H9 (cell line): ENCODE data around the gene SERPINB10. TPM values are rescaled to one million over a fixed set of nuclear protein-coding genes. Genes with fewer than 3 reads are reported as not detected.

Source experiments
- DNase-seq: peaks from one replicate; pipeline ENCODE4 v3.0.0-alpha.2; 2017
- H2AFZ ChIP-seq: one replicate; pipeline ENCODE4 v1.6.1; 2013; ENCODE audit warnings: mild to moderate bottlenecking, low read length, control low read depth, moderate library complexity
- H2AK5ac ChIP-seq: 2 replicates; pipeline ENCODE4 v1.6.1; 2013; ENCODE audit warnings: low read length, control low read depth, mixed read lengths; ENCODE audit not compliant: insufficient read length
- H2BK120ac ChIP-seq: one replicate; pipeline ENCODE4 v1.6.1; 2013; ENCODE audit warnings: low read depth, mild to moderate bottlenecking, low read length, control low read depth, inconsistent platforms; ENCODE audit not compliant: poor library complexity, severe bottlenecking
- H2BK12ac ChIP-seq: 2 replicates; pipeline ENCODE4 v1.6.1; 2013; ENCODE audit warnings: low read length, control low read depth, mixed read lengths, low read depth; ENCODE audit not compliant: insufficient read length
- H2BK15ac ChIP-seq: 2 replicates; pipeline ENCODE4 v1.6.1; 2013; ENCODE audit warnings: low read depth, low read length, control low read depth
- H2BK20ac ChIP-seq: one replicate; pipeline ENCODE4 v1.6.1; 2013; ENCODE audit warnings: low read depth, mild to moderate bottlenecking, low read length, control low read depth, inconsistent platforms; ENCODE audit not compliant: poor library complexity, severe bottlenecking
- H2BK5ac ChIP-seq: 2 replicates; pipeline ENCODE4 v1.6.1; 2013; ENCODE audit warnings: low read length, control low read depth, mixed read lengths; ENCODE audit not compliant: insufficient read length
- H3K14ac ChIP-seq: 2 replicates; pipeline ENCODE4 v1.6.1; 2013; ENCODE audit warnings: low read length, control low read depth; ENCODE audit not compliant: insufficient read depth
- H3K18ac ChIP-seq: 2 replicates; pipeline ENCODE4 v1.6.1; 2013; ENCODE audit warnings: low read depth, mild to moderate bottlenecking, mixed read lengths, low read length, control low read depth; ENCODE audit not compliant: insufficient read length
- H3K23ac ChIP-seq: 2 replicates; pipeline ENCODE4 v1.6.1; 2013; ENCODE audit warnings: low read length, control low read depth, mixed read lengths, low read depth; ENCODE audit not compliant: insufficient read length
- H3K23me2 ChIP-seq: 2 replicates; pipeline ENCODE4 v1.6.1; 2013; ENCODE audit warnings: low read depth, mild to moderate bottlenecking, mixed read lengths, low read length, control low read depth; ENCODE audit not compliant: insufficient read length, poor library complexity, severe bottlenecking
- H3K27ac ChIP-seq: 2 replicates; pipeline ENCODE4 v1.5.1; 2013; ENCODE audit warnings: low read length, control low read depth, mixed read lengths, low read depth; ENCODE audit not compliant: insufficient read length
- H3K27me3 ChIP-seq: 2 replicates; pipeline ENCODE4 v1.6.1; 2013; ENCODE audit warnings: low read length, control low read depth, inconsistent platforms; ENCODE audit not compliant: insufficient read depth
- H3K4ac ChIP-seq: 2 replicates; pipeline ENCODE4 v1.6.1; 2013; ENCODE audit warnings: low read depth, mild to moderate bottlenecking, control low read depth, inconsistent platforms, low read length, moderate library complexity
- H3K4me1 ChIP-seq: 2 replicates; pipeline ENCODE4 v1.6.1; 2013; ENCODE audit warnings: low read length, control low read depth, inconsistent platforms; ENCODE audit not compliant: insufficient read depth
- H3K4me2 ChIP-seq: 2 replicates; pipeline ENCODE4 v1.6.1; 2013; ENCODE audit warnings: low read length, control low read depth, mixed read lengths; ENCODE audit not compliant: insufficient read length, insufficient read depth
- H3K56ac ChIP-seq: 2 replicates; pipeline ENCODE4 v1.6.1; 2013; ENCODE audit warnings: low read depth, mild to moderate bottlenecking, mixed read lengths, low read length, control low read depth; ENCODE audit not compliant: insufficient read length
- H3K79me1 ChIP-seq: 2 replicates; pipeline ENCODE4 v1.6.1; 2013; ENCODE audit warnings: low read depth, mild to moderate bottlenecking, moderate library complexity, low read length, control low read depth, inconsistent platforms; ENCODE audit not compliant: insufficient read depth, poor library complexity, severe bottlenecking
- H3K79me2 ChIP-seq: 2 replicates; pipeline ENCODE4 v1.6.1; 2013; ENCODE audit warnings: low read length, control low read depth, inconsistent platforms; ENCODE audit not compliant: insufficient read depth
- H3K9ac ChIP-seq: 2 replicates; pipeline ENCODE4 v1.6.1; 2013; ENCODE audit warnings: low read length, control low read depth, mixed read lengths; ENCODE audit not compliant: insufficient read length; ENCODE audit errors: extremely low read depth
- H3K9me3 ChIP-seq: one replicate; pipeline ENCODE4 v1.6.1; 2013; ENCODE audit warnings: low read depth, low read length, inconsistent platforms; ENCODE audit not compliant: control insufficient read depth
- H3T11ph ChIP-seq: one replicate; pipeline ENCODE4 v1.6.1; 2013; ENCODE audit warnings: mild to moderate bottlenecking, low read length, control low read depth, inconsistent platforms
- H4K20me1 ChIP-seq: one replicate; pipeline ENCODE4 v1.6.1; 2013; ENCODE audit not compliant: control insufficient read depth, insufficient read length, insufficient read depth
- H4K5ac ChIP-seq: 2 replicates; pipeline ENCODE4 v1.6.1; 2013; ENCODE audit warnings: low read depth, mild to moderate bottlenecking, mixed read lengths, low read length, control low read depth; ENCODE audit not compliant: insufficient read length
- H4K8ac ChIP-seq: replicated peaks from 2 replicates; pipeline ENCODE4 v1.6.1; 2013; ENCODE audit warnings: low read length, control low read depth, mixed read lengths, low read depth; ENCODE audit not compliant: insufficient read length
- H4K91ac ChIP-seq: 2 replicates; pipeline ENCODE4 v1.6.1; 2013; ENCODE audit warnings: low read depth, mild to moderate bottlenecking, moderate library complexity, mixed read lengths, low read length, control low read depth; ENCODE audit not compliant: insufficient read length
- H3K27ac Mint-ChIP-seq, 3 experiments: 2 replicates in 2 of 3; 3 replicates in 1 of 3; pipeline ENCODE4 v1.8.0; 2020 to 2021; ENCODE audit warnings: mixed read lengths in 3 of 3, mild to moderate bottlenecking in 1 of 3, moderate library complexity in 1 of 3
- H3K27me3 Mint-ChIP-seq: 2 replicates; pipeline ENCODE4 v1.8.0; 2021; ENCODE audit warnings: low read depth, mild to moderate bottlenecking, moderate library complexity, mixed read lengths
- H3K36me3 Mint-ChIP-seq, 3 experiments: 2 replicates in 2 of 3; 3 replicates in 1 of 3; pipeline ENCODE4 v1.8.0; 2020 to 2021; ENCODE audit warnings: low read depth in 3 of 3, mixed read lengths in 3 of 3; ENCODE audit not compliant: insufficient read depth in 1 of 3
- H3K4me1 Mint-ChIP-seq, 2 experiments: 2 replicates each; pipeline ENCODE4 v1.8.0; 2020; ENCODE audit warnings: mixed read lengths in 2 of 2
- H3K4me3 Mint-ChIP-seq, 2 experiments: 2 replicates in 1 of 2; 3 replicates in 1 of 2; pipeline ENCODE4 v1.8.0; 2020 to 2021; ENCODE audit warnings: mild to moderate bottlenecking in 2 of 2, mixed read lengths in 2 of 2, moderate library complexity in 1 of 2
- H3K9me3 Mint-ChIP-seq, 2 experiments: 2 replicates in 1 of 2; 3 replicates in 1 of 2; pipeline ENCODE4 v1.8.0; 2020; ENCODE audit warnings: mild to moderate bottlenecking in 2 of 2, mixed read lengths in 2 of 2, moderate library complexity in 1 of 2
- CTCF ChIP-seq: fragments of 200-600 bp; sonication (generic); conservative IDR thresholded peaks from 3 replicates; pipeline ENCODE4 v1.8.0; 2021; ENCODE audit warnings: antibody characterized with exemption, mild to moderate bottlenecking
- WGBS: extraction: QIAGEN DNeasy Blood & Tissue Kit; methylation state at CpG from one replicate; pipeline ENCODE4 v1.1.7; 2013; ENCODE audit warnings: missing lambda C conversion rate, low lambda C conversion rate, mixed read lengths; ENCODE audit not compliant: insufficient read length; ENCODE audit errors: extremely low coverage; 5-methylcytosine and 5-hydroxymethylcytosine counted together
- total RNA-seq: library from RNA; stranded (reverse); gene quantifications from 2 replicates; pipeline ENCODE4 v1.2.1, GENCODE V29; 2021

SERPINB10 gene
- total RNA-seq, 1 experiment from 2014 or later = not detected

GRCh38 chr18:63868546-63868945 lies 39.2 kb upstream of the SERPINB10 start:
- Histone ChIP-seq H3K27me3 (no peaks in the 10 kb centered on the region), H3K4ac (no peak overlapping the region), H3K18ac (no peak overlapping the region), H3K23ac (no peak overlapping the region), H3K9me3 (no peaks in the 10 kb centered on the region), H3K4me2 (no peak overlapping the region), H2AK5ac (no peak overlapping the region), H3K79me1 (no peaks in the 10 kb centered on the region), H3K23me2 (no peaks in the 10 kb centered on the region), H3K56ac (no peak overlapping the region), H4K91ac (no peak overlapping the region), H3K4me1 (no peaks in the 10 kb centered on the region), H2BK12ac (no peak overlapping the region), H3K14ac (no peak overlapping the region), H3K79me2 (no peaks in the 10 kb centered on the region), H4K8ac (no peak overlapping the region), H4K20me1 (no peaks in the 10 kb centered on the region), H2AFZ (no peak overlapping the region), H4K5ac (no peak overlapping the region), H3T11ph (no peak overlapping the region), H3K9ac (no peak overlapping the region), H3K27ac (no peak overlapping the region), H2BK5ac (no peak overlapping the region), H2BK15ac (no peak overlapping the region), H2BK20ac (no peak overlapping the region), H2BK120ac (no peak overlapping the region)
- no peak overlapping the region for H3K4me3 Mint-ChIP-seq
- no peak overlapping the region for H3K27ac Mint-ChIP-seq
- no peak for DNase-seq
- H3K27me3 Mint-ChIP-seq = no peaks in the 10 kb centered on the region
- no peaks in the 10 kb centered on the region for H3K36me3 Mint-ChIP-seq
- no CpG with 5 or more reads among the region's 9 CpGs for WGBS
- H3K9me3 Mint-ChIP-seq = no peaks in the 10 kb centered on the region
- no peak for TF ChIP-seq CTCF
- H3K4me1 Mint-ChIP-seq = no peaks in the 10 kb centered on the region
